Gastrocnemius medialis (tissue), 4 donors: ENCODE results near the gene PROS1.

ENCODE experiments used
- CTCF ChIP-seq, 5 experiments: fragments of 450-650 bp in 3 of 5; fragments of 200-600 bp in 2 of 5; sonication (generic) in 2 of 5; IDR thresholded peaks in 4 of 5; conservative IDR thresholded peaks in 1 of 5; 1 replicate in 4 of 5; 2 replicates in 1 of 5; pipeline ENCODE4 v1.5.1; 2016 to 2019; ENCODE audit warnings: antibody characterized with exemption in 5 of 5, mild to moderate bottlenecking in 3 of 5, moderate library complexity in 3 of 5
- POLR2A ChIP-seq, 2 donors: fragments of 450-650 bp; IDR thresholded peaks; one replicate each; pipeline ENCODE4 v1.6.1; 2017; ENCODE audit warnings: antibody characterized with exemption in 2 of 2, mild to moderate bottlenecking in 2 of 2, moderate library complexity in 2 of 2

GRCh38 chr3:93994056-93994455 is 20.4 kb upstream of the PROS1 start:
- TF ChIP-seq CTCF (IDR thresholded peaks at IDR 0.05 in 4 of 5, conservative IDR thresholded peaks at IDR 0.05 in 1 of 5) (no peak), POLR2A (IDR thresholded peaks at IDR 0.05) (no peak)
